ENCODE results near the gene UBE2D1.

Gene UBE2D1

DNA sequence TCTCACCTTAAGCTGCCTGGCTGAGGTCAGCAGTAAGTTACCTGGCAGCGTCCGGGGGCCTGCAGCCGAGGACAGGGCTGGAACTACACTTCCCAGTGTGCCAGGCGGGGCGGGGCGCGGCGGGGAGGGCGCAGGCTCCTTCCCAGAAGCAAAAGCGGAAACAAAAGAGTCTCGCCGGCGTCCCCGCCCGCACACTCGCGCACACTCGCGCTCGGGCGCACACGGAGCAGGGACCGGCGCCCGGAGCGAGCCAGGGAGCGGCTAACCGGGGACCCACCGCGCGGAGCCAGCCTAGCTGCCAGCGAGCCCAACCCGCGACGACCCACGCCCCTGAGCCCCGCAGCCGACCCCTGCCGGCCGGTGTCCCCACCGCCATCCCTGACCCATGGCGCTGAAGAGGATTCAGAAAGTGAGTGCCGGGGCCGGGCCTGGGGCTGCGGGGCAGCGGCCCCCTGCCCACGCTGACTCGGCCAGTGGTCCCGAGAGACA is at the start of gene UBE2D1:
Gene UBE2D1, plus strand, starts transcription at position 190 of the 489 bp plus-strand sequence. Its CDS starts 196 bp downstream, at position 386.
- peak; percentile 84 for DNase-seq (ENCODE audit: low spot score)

- DNase-seq (ENCODE audit: low spot score), result peak; percentile 46
Observed at GRCh38 chr10:58291538-58292174, 43.1 kb upstream of the UBE2D1 start.

- DNase-seq (ENCODE audit: low spot score), result no peak
Observed at GRCh38 chr10:58293989-58294388, 40.8 kb upstream of the UBE2D1 start.

DNA sequence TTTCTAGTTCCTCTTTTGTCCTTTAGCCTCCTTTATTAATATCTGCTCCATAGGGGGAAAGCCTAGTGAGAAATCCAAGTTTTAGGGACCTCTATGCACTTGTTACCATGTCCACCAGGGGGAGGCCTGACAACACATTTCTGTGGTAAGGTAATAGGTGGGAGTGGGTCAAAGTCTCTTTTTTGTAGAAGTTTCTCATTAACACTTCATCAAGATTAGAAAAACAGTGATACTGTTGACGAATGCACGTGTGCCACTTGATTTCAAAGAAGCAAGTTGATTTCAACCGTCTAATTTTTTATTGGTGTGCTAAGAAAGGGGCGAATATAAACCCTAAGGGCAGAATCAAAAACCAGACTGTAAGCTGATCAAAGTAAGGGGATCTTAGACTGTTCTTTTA is 35.2 kb upstream of the UBE2D1 start:
- DNase-seq (ENCODE audit: low spot score), result peak; percentile 49

- DNase-seq (ENCODE audit: low spot score), result no peak
Observed at GRCh38 chr10:58300676-58301075, 34.1 kb upstream of the UBE2D1 start.

DNA sequence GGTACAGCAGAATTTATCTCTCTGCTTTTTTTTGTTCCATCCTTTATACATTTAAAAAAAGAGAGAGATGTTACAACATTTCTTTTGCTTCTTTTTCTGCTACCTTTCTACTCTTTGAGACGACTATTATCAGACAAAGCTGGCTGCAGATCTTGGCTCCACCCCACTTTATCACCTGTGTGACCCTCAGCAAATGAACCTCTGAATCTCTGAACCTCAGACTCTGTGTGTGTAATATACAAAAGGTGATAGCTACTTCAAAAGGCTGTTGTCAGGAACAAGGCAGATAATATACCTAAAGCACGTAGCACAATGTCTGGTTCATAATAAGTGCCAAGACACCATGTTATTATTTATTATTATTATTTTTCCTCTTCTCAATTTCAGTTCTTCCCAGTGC is 32.6 kb upstream of the UBE2D1 start:
- no peak for DNase-seq (ENCODE audit: low spot score)

DNA sequence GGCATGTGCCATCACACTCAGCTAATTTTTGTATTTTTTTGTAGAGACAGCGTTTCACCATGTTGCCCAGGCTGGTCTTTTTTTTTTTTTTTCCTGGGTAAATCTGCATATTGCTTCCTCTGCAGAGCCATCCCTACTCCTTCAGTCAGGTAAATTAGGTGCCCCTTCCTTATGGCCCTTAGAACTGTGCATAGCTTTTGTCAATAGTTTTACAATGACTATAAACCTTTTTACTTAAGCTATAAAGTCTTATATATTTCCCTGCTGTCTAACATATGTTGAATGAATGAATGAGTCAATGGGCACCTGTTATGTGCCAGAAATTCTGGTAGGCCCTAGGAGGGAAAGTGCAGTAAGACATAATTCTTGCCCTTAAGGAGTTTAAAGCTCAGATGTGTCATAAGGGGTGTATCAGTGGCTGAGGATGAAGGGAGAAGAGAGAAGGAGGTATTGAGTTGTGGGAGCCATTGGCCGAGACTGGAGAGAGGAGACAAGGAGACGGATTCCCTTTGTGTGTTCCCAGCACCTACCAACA is 30.6 kb upstream of the UBE2D1 start:
- no peak for DNase-seq (ENCODE audit: low spot score)

GRCh38 chr10:58305821-58306220 is 29.0 kb upstream of the UBE2D1 start:
- DNase-seq (ENCODE audit: low spot score), result no peak

DNA sequence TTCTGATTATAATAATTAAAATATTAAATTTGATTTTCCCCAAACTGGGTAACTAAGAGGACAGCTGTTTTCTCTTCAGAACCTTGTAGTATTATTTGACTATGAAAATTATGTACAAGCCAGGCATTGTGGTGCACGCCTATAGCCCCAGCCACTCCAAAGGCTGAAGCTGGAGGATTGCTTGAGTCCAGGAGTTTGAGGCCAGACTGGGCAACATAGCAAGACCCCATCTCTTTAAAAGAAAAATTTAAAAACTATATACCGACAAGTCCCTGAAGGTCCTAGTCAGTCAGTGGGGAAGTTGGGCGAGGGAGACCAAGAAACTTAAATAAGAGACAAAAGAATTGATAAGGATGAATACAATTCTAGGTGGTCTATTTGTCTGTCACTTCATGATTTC is 27.1 kb upstream of the UBE2D1 start:
- no peak for DNase-seq (ENCODE audit: low spot score)

DNA sequence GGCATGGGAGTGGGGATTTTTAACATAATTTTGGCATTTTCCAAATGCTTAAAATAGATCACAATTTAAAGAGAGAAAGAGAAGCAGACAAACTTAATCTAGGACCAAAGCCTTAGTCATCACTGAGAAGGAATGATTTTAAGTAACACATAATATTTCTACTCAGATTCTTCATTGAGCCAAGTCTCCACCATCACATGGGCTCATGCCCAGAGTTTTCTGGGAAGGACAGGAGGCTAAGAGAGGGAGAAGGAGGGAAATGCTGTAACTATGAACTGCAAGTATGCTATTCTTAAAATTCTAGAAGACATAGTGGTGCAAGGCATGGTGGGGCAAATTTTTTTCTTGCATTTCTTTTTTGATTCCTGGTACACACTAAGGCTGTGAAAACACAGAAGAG is 23.8 kb upstream of the UBE2D1 start:
- DNase-seq (ENCODE audit: low spot score), result no peak

DNA sequence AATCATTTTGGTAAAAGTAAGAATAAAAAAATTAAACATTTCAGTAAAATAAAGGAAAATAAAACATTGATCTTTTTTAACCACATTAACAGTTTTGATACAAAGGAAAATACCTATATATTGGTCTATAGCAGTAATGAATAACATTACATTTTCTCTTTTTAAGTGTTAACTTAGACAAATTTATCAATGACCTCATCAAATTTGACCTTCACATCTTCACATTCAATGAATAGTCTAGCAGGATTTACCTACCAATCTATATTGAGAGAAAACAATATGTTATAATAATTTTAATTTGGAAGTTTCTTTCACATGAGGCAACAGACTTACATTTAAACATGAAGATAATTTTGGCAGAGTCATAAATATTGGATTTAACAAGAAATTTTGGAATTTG is 17.9 kb upstream of the UBE2D1 start:
- no peak for DNase-seq (ENCODE audit: low spot score)

DNA sequence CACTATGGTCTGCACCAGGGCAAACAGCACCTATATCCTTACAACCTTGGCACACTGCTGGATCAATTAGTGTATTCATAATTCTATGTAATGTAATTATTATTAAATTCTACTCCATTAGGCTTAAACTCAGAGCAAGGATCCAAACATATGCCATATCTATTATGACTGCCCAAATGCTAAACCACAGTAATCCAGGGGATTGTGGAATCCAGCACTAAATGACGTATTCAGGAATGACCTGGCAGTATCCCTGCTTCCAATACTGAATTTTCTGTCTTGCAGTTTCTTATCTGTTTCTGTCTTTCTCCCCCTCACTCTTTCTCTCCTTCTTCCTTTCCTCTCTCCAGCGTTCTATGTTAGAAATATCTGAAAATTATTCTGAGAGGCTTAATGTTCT is 16.5 kb upstream of the UBE2D1 start:
- no peak for DNase-seq (ENCODE audit: low spot score)

GRCh38 chr10:58319599-58319998 is 15.2 kb upstream of the UBE2D1 start:
- DNase-seq (ENCODE audit: low spot score), result no peak

GRCh38 chr10:58320351-58321049 is 14.3 kb upstream of the UBE2D1 start:
- no peak for DNase-seq (ENCODE audit: low spot score)

- DNase-seq (ENCODE audit: low spot score), result no peak
Observed at GRCh38 chr10:58322072-58322834, 12.6 kb upstream of the UBE2D1 start.

GRCh38 chr10:58322835-58323209 is 12.0 kb upstream of the UBE2D1 start:
- DNase-seq (ENCODE audit: low spot score), result no peak

DNA sequence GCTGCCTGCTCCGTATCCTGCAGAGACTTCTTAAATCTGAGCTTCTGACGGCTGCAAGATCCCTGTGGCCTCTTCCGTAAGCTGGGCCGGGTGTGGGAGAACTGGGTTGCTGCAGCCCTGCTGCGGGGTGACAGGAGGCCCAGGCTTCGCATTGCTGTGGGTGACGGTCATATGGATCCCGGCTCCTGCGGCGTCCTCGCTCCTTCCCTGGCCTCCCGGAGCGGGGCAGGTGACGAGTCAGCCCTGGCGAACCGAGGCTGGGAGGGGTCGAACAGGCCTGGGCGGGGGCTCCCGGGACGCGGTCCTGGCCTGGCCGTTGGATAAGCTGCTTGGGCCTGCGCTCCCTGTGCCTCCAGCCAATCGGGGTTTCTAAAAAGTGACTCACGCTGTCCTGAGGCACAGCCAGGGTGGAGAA is 7.8 kb upstream of the UBE2D1 start:
- DNase-seq (ENCODE audit: low spot score), result no peak

DNA sequence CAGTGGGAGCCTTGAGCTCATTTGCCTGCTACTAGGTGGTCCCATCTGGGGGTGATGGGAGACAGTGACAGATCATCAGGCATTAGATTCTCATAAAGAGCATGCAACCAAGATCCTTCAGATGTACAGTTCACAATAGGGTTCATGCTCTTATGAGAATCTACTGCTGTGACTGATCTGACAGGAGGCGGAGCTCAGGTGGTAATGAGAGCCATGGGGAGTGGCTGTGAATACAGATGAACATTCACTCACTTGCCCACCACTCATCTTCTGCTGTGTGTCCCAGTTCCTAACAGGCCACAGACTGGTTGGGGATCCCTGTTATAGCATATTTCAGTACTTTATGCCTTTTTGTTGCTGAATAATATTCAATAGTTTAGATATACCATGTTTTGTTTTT is 6.6 kb upstream of the UBE2D1 start:
- DNase-seq (ENCODE audit: low spot score), result no peak

- no peak for DNase-seq (ENCODE audit: low spot score)
Observed at GRCh38 chr10:58330431-58330830, 4.4 kb upstream of the UBE2D1 start.

GRCh38 chr10:58331646-58332045 is 3.2 kb upstream of the UBE2D1 start:
- no peak for DNase-seq (ENCODE audit: low spot score)

DNA sequence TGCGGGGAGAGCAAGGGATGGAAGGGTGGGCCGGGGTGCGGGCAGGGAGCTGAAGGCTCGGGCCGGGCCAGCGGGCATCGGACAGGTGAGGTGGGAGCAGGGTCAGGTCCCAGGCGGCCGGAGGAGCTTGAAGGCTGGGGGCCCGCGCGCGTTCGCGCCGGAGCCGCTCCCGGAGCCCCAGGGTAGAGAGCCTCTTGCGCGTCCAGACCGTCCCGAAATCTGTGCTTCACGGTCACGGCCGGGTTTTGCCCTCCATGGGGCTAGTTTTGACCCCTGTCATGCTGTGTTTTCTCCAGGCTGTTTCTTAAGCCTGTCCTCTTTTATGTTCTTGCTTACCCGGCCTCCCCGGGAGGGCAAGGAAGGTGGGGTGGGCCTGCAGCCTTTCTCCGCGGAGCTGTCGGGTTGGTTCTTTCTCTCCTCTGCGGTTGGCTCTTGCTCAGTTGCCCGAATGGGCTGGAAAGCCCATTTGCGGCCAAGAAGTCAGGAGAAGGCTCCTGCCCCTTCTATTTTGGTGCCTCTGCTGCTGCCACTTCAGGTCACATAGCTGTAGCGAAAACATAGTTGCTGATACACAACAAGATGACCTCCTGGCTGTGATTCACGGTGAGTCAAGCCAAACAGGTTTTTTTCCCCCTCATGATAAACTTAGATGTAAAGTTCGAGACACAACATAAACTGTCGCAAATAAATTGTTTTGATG is 650 bp downstream of the UBE2D1 start:
- DNase-seq (ENCODE audit: low spot score), result peak; percentile 26

GRCh38 chr10:58336242-58336641 is 1.4 kb downstream of the UBE2D1 start:
- no peak for DNase-seq (ENCODE audit: low spot score)
